ENCODE measurements around the gene ANKMY1. TPM values are rescaled to one million over a fixed set of nuclear protein-coding genes. Genes with fewer than 3 reads are reported as not detected.

The ANKMY1 gene
- total and polyA plus RNA-seq, 2 of the 13 experiments (the other 11 are each of a cell fraction or from before 2014, with no cell fraction given), result 11.7 to 18.8 TPM

DNA sequence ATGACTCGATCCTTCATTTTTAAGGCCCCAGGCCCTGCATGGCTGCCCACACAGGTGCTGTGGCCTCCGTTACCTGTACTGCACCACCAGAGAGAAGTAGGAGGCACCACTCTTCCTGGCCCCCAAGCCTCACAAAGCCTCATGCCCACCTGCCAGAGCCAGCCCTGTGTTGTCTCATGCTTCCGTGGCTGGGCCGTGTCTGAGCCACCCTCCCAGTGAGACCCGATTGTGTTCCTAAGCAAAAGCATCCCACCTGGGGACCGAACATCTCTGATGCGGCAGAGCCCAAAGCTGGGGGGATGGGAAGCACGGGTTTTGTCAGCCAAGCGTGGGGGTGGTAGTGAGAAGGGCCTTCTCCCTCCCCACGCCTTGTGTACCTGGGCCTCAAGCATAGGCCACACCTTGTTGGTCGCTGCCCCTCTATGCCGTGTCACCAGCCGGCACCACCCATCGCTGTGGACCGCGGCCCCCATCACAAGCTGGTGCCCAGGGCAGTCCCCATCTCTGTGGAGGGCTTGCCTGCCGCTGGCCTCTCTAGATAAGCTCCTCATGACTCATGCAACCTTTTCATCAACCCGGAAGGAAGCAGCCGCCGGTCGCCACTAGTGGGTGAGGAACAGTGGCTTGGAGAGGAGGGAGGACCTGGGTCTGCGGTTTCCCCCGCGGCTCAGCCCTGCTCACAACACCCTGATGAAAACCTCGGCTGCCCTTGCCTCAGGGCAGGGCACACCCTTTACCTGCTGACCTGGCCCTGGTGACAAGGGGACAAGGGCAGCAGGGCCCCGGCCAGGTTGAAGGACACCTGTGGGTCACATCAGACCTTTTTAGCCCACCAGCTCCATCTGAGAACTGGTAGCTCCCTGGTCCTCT lies 7.8 kb upstream of the ANKMY1 start (continued):
- TF ChIP-seq ZNF703 (CRISPR knock-in tag; IDR thresholded peaks at IDR 0.05; ENCODE audit: borderline replicate concordance), result no peak; the same call in 1 of the 2 replicates
- peak; percentile 75 for TF ChIP-seq ZNF501 (CRISPR knock-in tag; IDR thresholded peaks at IDR 0.05)
- no peak for TF ChIP-seq KLF11 (CRISPR knock-in tag; IDR thresholded peaks at IDR 0.05)
- TF ChIP-seq, protein P1, sequence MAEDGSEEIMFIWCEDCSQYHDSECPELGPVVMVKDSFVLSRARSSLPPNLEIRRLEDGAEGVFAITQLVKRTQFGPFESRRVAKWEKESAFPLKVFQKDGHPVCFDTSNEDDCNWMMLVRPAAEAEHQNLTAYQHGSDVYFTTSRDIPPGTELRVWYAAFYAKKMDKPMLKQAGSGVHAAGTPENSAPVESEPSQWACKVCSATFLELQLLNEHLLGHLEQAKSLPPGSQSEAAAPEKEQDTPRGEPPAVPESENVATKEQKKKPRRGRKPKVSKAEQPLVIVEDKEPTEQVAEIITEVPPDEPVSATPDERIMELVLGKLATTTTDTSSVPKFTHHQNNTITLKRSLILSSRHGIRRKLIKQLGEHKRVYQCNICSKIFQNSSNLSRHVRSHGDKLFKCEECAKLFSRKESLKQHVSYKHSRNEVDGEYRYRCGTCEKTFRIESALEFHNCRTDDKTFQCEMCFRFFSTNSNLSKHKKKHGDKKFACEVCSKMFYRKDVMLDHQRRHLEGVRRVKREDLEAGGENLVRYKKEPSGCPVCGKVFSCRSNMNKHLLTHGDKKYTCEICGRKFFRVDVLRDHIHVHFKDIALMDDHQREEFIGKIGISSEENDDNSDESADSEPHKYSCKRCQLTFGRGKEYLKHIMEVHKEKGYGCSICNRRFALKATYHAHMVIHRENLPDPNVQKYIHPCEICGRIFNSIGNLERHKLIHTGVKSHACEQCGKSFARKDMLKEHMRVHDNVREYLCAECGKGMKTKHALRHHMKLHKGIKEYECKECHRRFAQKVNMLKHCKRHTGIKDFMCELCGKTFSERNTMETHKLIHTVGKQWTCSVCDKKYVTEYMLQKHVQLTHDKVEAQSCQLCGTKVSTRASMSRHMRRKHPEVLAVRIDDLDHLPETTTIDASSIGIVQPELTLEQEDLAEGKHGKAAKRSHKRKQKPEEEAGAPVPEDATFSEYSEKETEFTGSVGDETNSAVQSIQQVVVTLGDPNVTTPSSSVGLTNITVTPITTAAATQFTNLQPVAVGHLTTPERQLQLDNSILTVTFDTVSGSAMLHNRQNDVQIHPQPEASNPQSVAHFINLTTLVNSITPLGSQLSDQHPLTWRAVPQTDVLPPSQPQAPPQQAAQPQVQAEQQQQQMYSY (CRISPR knock-in tag; IDR thresholded peaks at IDR 0.05), result no peak
- no peak; the same call in 1 of the 2 replicates for TF ChIP-seq ZC3H13 (CRISPR knock-in tag; IDR thresholded peaks at IDR 0.05)
- TF ChIP-seq, protein P2, sequence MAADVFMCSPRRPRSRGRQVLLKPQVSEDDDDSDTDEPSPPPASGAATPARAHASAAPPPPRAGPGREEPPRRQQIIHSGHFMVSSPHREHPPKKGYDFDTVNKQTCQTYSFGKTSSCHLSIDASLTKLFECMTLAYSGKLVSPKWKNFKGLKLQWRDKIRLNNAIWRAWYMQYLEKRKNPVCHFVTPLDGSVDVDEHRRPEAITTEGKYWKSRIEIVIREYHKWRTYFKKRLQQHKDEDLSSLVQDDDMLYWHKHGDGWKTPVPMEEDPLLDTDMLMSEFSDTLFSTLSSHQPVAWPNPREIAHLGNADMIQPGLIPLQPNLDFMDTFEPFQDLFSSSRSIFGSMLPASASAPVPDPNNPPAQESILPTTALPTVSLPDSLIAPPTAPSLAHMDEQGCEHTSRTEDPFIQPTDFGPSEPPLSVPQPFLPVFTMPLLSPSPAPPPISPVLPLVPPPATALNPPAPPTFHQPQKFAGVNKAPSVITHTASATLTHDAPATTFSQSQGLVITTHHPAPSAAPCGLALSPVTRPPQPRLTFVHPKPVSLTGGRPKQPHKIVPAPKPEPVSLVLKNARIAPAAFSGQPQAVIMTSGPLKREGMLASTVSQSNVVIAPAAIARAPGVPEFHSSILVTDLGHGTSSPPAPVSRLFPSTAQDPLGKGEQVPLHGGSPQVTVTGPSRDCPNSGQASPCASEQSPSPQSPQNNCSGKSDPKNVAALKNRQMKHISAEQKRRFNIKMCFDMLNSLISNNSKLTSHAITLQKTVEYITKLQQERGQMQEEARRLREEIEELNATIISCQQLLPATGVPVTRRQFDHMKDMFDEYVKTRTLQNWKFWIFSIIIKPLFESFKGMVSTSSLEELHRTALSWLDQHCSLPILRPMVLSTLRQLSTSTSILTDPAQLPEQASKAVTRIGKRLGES (CRISPR knock-in tag; IDR thresholded peaks at IDR 0.05; ENCODE audit: borderline replicate concordance), result no peak
- TF ChIP-seq, protein P3, sequence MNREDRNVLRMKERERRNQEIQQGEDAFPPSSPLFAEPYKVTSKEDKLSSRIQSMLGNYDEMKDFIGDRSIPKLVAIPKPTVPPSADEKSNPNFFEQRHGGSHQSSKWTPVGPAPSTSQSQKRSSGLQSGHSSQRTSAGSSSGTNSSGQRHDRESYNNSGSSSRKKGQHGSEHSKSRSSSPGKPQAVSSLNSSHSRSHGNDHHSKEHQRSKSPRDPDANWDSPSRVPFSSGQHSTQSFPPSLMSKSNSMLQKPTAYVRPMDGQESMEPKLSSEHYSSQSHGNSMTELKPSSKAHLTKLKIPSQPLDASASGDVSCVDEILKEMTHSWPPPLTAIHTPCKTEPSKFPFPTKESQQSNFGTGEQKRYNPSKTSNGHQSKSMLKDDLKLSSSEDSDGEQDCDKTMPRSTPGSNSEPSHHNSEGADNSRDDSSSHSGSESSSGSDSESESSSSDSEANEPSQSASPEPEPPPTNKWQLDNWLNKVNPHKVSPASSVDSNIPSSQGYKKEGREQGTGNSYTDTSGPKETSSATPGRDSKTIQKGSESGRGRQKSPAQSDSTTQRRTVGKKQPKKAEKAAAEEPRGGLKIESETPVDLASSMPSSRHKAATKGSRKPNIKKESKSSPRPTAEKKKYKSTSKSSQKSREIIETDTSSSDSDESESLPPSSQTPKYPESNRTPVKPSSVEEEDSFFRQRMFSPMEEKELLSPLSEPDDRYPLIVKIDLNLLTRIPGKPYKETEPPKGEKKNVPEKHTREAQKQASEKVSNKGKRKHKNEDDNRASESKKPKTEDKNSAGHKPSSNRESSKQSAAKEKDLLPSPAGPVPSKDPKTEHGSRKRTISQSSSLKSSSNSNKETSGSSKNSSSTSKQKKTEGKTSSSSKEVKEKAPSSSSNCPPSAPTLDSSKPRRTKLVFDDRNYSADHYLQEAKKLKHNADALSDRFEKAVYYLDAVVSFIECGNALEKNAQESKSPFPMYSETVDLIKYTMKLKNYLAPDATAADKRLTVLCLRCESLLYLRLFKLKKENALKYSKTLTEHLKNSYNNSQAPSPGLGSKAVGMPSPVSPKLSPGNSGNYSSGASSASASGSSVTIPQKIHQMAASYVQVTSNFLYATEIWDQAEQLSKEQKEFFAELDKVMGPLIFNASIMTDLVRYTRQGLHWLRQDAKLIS (CRISPR knock-in tag; IDR thresholded peaks at IDR 0.05), result no peak
- peak; percentile 97 for TF ChIP-seq ELF1 (CRISPR knock-in tag; IDR thresholded peaks at IDR 0.05)
- TF ChIP-seq IRF2 (CRISPR knock-in tag; IDR thresholded peaks at IDR 0.05), result peak; percentile 56; the same call in 1 of the 2 replicates
- TF ChIP-seq MTA1 (CRISPR knock-in tag; IDR thresholded peaks at IDR 0.05; ENCODE audit: borderline replicate concordance), result peak; percentile 59; the same call in 1 of the 2 replicates
- TF ChIP-seq ARNT (IDR thresholded peaks at IDR 0.05), result no peak
- no peak for TF ChIP-seq ARNT2 (CRISPR knock-in tag; IDR thresholded peaks at IDR 0.05; ENCODE audit: low read depth)
- TF ChIP-seq CENPT (CRISPR knock-in tag; IDR thresholded peaks at IDR 0.05; ENCODE audit: low read depth), result 0 out of 2 replicates have a peak, but pooled peaks have one; percentile 32
- TF ChIP-seq ZNF547 (CRISPR knock-in tag; IDR thresholded peaks at IDR 0.05), result no peak
- no peak for TF ChIP-seq NFRKB (IDR thresholded peaks at IDR 0.05)
- TF ChIP-seq SKI (IDR thresholded peaks at IDR 0.05; ENCODE audit: partially characterized antibody), result no peak
- TF ChIP-seq ZNF563 (CRISPR knock-in tag; IDR thresholded peaks at IDR 0.05), result peak; percentile 69; the same call in 1 of the 2 replicates
- no peak for TF ChIP-seq ZNF839 (CRISPR knock-in tag; IDR thresholded peaks at IDR 0.05; ENCODE audit: borderline replicate concordance)
- no peak for TF ChIP-seq ZNF143 (CRISPR knock-in tag; IDR thresholded peaks at IDR 0.05)
- TF ChIP-seq CHD2 (IDR thresholded peaks at IDR 0.05; ENCODE audit: low read depth, low read length), result no peak; the same call in 1 of the 2 replicates

Measured in HepG2 (cell line).